T47D (cell line): ENCODE results near the gene L3MBTL4.
"Not testable (repeated sequence)": the region's sequence is repeated elsewhere in the genome, so short reads cannot be mapped to it uniquely, and the experiment has no call there.

Experiments used
- DNase-seq, 2 experiments: peaks; one replicate each; pipeline versions ENCODE4 v3.0.0 to v3.0.0-alpha.2; 2011 to 2012; ENCODE audit warnings: low read depth in 1 of 2, low spot score in 1 of 2
- JUND ChIP-seq: IDR thresholded peaks from 2 replicates; pipeline ENCODE4 v1.6.1; 2012; ENCODE audit warnings: low read depth
- in situ Hi-C: cut with HindIII; loops from 2 replicates; pipeline ENCODE4 v1.10.0; 2016; ENCODE audit warnings: low sequenced_read_pairs, low pct_unique_long_range_greater_than_20kb

Gene L3MBTL4

GRCh38 chr18:6266212-6266611, 148.5 kb downstream of the L3MBTL4 start:
- in situ Hi-C loops = no loop called here
- TF ChIP-seq JUND = no peak
- DNase-seq = no peak

- no peak for TF ChIP-seq JUND
These were observed 152.8 kb downstream of the L3MBTL4 start for GRCh38 chr18:6261938-6262337.

GRCh38 chr18:6259324-6259723, 155.4 kb downstream of the L3MBTL4 start:
- in situ Hi-C loops, DNase-seq: not testable (repeated sequence)

More at GRCh38 chr18:6261938-6262337, 152.8 kb downstream of the L3MBTL4 start:
- no peak for DNase-seq
- in situ Hi-C loops = no loop called here

GRCh38 chr18:6257950-6258349, 156.8 kb downstream of the L3MBTL4 start:
- DNase-seq = no peak
- in situ Hi-C loops = no loop called here
- no peak for TF ChIP-seq JUND

GRCh38 chr18:6256521-6256920, 158.2 kb downstream of the L3MBTL4 start:
- TF ChIP-seq JUND = no peak
- DNase-seq = no peak
- in situ Hi-C loops = no loop called here

- no peak for TF ChIP-seq JUND
- in situ Hi-C loops = no loop called here
- no peak for DNase-seq
These were observed 158.8 kb downstream of the L3MBTL4 start for GRCh38 chr18:6255886-6256285.

GRCh38 chr18:6255116-6255705, 159.5 kb downstream of the L3MBTL4 start:
- in situ Hi-C loops = no loop called here
- no peak for TF ChIP-seq JUND
- DNase-seq = no peak

- no peak for TF ChIP-seq JUND
- DNase-seq = no peak
- in situ Hi-C loops = no loop called here
These were observed 160.3 kb downstream of the L3MBTL4 start for GRCh38 chr18:6254456-6254855.

GRCh38 chr18:6251084-6251483, 163.6 kb downstream of the L3MBTL4 start:
- no peak for TF ChIP-seq JUND
- in situ Hi-C loops = no loop called here
- no peak for DNase-seq

GRCh38 chr18:6249788-6250187, 164.9 kb downstream of the L3MBTL4 start:
- no peak for DNase-seq
- in situ Hi-C loops = no loop called here
- no peak for TF ChIP-seq JUND

GRCh38 chr18:6249170-6249569, 165.5 kb downstream of the L3MBTL4 start:
- no peak for DNase-seq

GRCh38 chr18:6248017-6248416, 166.7 kb downstream of the L3MBTL4 start:
- TF ChIP-seq JUND = no peak
- no peak for DNase-seq
- in situ Hi-C loops = no loop called here

More at GRCh38 chr18:6249170-6249569, 165.5 kb downstream of the L3MBTL4 start:
- no peak for TF ChIP-seq JUND
- in situ Hi-C loops = no loop called here

GRCh38 chr18:6242004-6242403, 172.7 kb downstream of the L3MBTL4 start:
- no peak for TF ChIP-seq JUND
- in situ Hi-C loops = no loop called here
- no peak for DNase-seq

GRCh38 chr18:6239716-6240115, 175.0 kb downstream of the L3MBTL4 start:
- in situ Hi-C loops = no loop called here
- TF ChIP-seq JUND = no peak
- peak in 1 of 2 experiments; percentile 2 for DNase-seq

GRCh38 chr18:6236258-6236657, 178.5 kb downstream of the L3MBTL4 start:
- TF ChIP-seq JUND = no peak
- DNase-seq = no peak
- in situ Hi-C loops = no loop called here
